IMR-90 (cell line): Measurements from ENCODE around the gene WNK3. TPM values are rescaled to one million over a fixed set of nuclear protein-coding genes. Genes with fewer than 3 reads are reported as not detected.

Experiments used
- ATAC-seq: fragments of 200-7000 bp; cut with Tn5 transposase; 2 replicates; pipeline ENCODE4 v1.9.1; 2020; ENCODE audit warnings: low read depth, mild to moderate bottlenecking, moderate library complexity
- BruUV-seq: library from RNA; stranded (reverse); fragments of 400-500 nt; replicated peaks from 2 replicates; lab custom pipeline; 2021; lab: Mats Ljungman, UMichigan
- CTCF ChIA-PET: fragments of 300-600 bp; formaldehyde crosslinking; extraction: SDS; loops from one replicate; lab custom pipeline; 2021; ENCODE audit warnings: antibody characterized with exemption; lab: Yijun Ruan, JAX
- POLR2A ChIA-PET: fragments of 300-600 bp; sonication (Branson Sonifier 250); formaldehyde crosslinking; loops from one replicate; lab custom pipeline; 2022; ENCODE audit warnings: antibody characterized with exemption; ENCODE audit not compliant: unreplicated experiment; lab: Charles Lee
- DNase-seq: peaks from one replicate; pipeline ENCODE4 v3.0.0; 2013
- H2AFZ ChIP-seq: replicated peaks from 2 replicates; pipeline ENCODE3; 2013; ENCODE audit warnings: low read length, mild to moderate bottlenecking; ENCODE audit not compliant: poor library complexity
- H2AK5ac ChIP-seq: 2 replicates; pipeline ENCODE4 v1.6.1; 2013; ENCODE audit warnings: low read depth, low read length, inconsistent platforms
- H2AK9ac ChIP-seq: replicated peaks from 2 replicates; pipeline ENCODE3; 2013; ENCODE audit warnings: mild to moderate bottlenecking, low read depth, low read length, moderate library complexity; ENCODE audit not compliant: poor library complexity
- H2BK120ac ChIP-seq: 2 replicates; pipeline ENCODE4 v1.6.1; 2013; ENCODE audit warnings: low read depth, low read length, inconsistent platforms
- H2BK15ac ChIP-seq: 3 replicates; pipeline ENCODE4 v1.6.1; 2013; ENCODE audit warnings: low read depth, low read length, inconsistent platforms
- H2BK20ac ChIP-seq: 2 replicates; pipeline ENCODE4 v1.6.1; 2013; ENCODE audit warnings: low read depth, mild to moderate bottlenecking, inconsistent platforms, low read length, moderate library complexity
- H2BK5ac ChIP-seq: 2 replicates; pipeline ENCODE4 v1.6.1; 2013; ENCODE audit warnings: mild to moderate bottlenecking, low read depth, low read length, inconsistent platforms; ENCODE audit not compliant: poor library complexity, severe bottlenecking
- H3K14ac ChIP-seq: replicated peaks from 2 replicates; pipeline ENCODE4 v1.6.1; 2013; ENCODE audit warnings: low read depth, low read length, inconsistent platforms
- H3K18ac ChIP-seq: 2 replicates; pipeline ENCODE4 v1.6.1; 2013; ENCODE audit warnings: low read depth, low read length, control low read depth
- H3K23ac ChIP-seq: 2 replicates; pipeline ENCODE4 v1.6.1; 2013; ENCODE audit warnings: low read depth, low read length, inconsistent platforms
- H3K27ac ChIP-seq: 2 replicates; pipeline ENCODE4 v1.5.1; 2013; ENCODE audit warnings: mild to moderate bottlenecking, control low read depth, low read length; ENCODE audit not compliant: insufficient read depth
- H3K27me3 ChIP-seq: 2 replicates; pipeline ENCODE4 v1.6.1; 2013; ENCODE audit warnings: low read length; ENCODE audit not compliant: control insufficient read depth, insufficient read depth
- H3K36me3 ChIP-seq: 2 replicates; pipeline ENCODE4 v1.6.1; 2013; ENCODE audit warnings: low read length, mixed read lengths; ENCODE audit not compliant: control insufficient read depth, insufficient read depth
- H3K4ac ChIP-seq: 2 replicates; pipeline ENCODE4 v1.6.1; 2013; ENCODE audit warnings: low read depth, low read length, inconsistent platforms
- H3K4me1 ChIP-seq: 2 replicates; pipeline ENCODE4 v1.6.1; 2013; ENCODE audit warnings: low read length, mixed read lengths; ENCODE audit not compliant: control insufficient read depth, insufficient read depth
- H3K4me2 ChIP-seq: 2 replicates; pipeline ENCODE4 v1.6.1; 2013; ENCODE audit warnings: low read depth, mild to moderate bottlenecking, control low read depth, low read length, moderate library complexity
- H3K4me3 ChIP-seq: 2 replicates; pipeline ENCODE4 v1.5.1; 2013; ENCODE audit warnings: low read depth, mild to moderate bottlenecking, control low read depth, low read length, moderate library complexity; ENCODE audit not compliant: insufficient read depth
- H3K56ac ChIP-seq: 2 replicates; pipeline ENCODE4 v1.6.1; 2013; ENCODE audit warnings: low read length, inconsistent platforms; ENCODE audit not compliant: insufficient read depth; ENCODE audit errors: extremely low read depth
- H3K79me1 ChIP-seq, 2 experiments: 2 replicates each; pipeline ENCODE4 v1.6.1; 2013; ENCODE audit warnings: low read length in 2 of 2, inconsistent platforms in 1 of 2, low read depth in 1 of 2
- H3K9ac ChIP-seq: 2 replicates; pipeline ENCODE4 v1.6.1; 2013; ENCODE audit warnings: low read depth, low read length, control low read depth
- H3K9me1 ChIP-seq: 2 replicates; pipeline ENCODE4 v1.6.1; 2013; ENCODE audit warnings: low read length, inconsistent platforms; ENCODE audit not compliant: insufficient read depth
- H3K9me3 ChIP-seq: 2 replicates; pipeline ENCODE4 v1.6.1; 2013; ENCODE audit warnings: low read length; ENCODE audit not compliant: control insufficient read depth, insufficient read depth
- H4K20me1 ChIP-seq: 2 replicates; pipeline ENCODE4 v1.6.1; 2013; ENCODE audit warnings: low read length, inconsistent platforms; ENCODE audit not compliant: insufficient read depth
- H4K5ac ChIP-seq: 2 replicates; pipeline ENCODE4 v1.6.1; 2013; ENCODE audit warnings: mild to moderate bottlenecking, low read depth, low read length, control low read depth
- H4K8ac ChIP-seq, 2 experiments: 2 replicates each; pipeline ENCODE4 v1.6.1; 2013; ENCODE audit warnings: low read depth in 2 of 2, low read length in 2 of 2, control low read depth in 1 of 2, inconsistent platforms in 1 of 2
- H4K91ac ChIP-seq: 2 replicates; pipeline ENCODE4 v1.6.1; 2013; ENCODE audit warnings: low read depth, low read length, inconsistent platforms; ENCODE audit not compliant: insufficient read depth
- BHLHE40 ChIP-seq: fragments of 150-350 bp; IDR thresholded peaks from 2 replicates; pipeline ENCODE4 v1.6.1; 2016; ENCODE audit warnings: mild to moderate bottlenecking, low read depth, low read length
- CHD1 ChIP-seq: IDR thresholded peaks from 2 replicates; pipeline ENCODE4 v1.6.1; 2012; ENCODE audit warnings: low read depth, low read length, improper control_type of control experiment
- CTCF ChIP-seq: conservative IDR thresholded peaks from 2 replicates; pipeline ENCODE4 v1.5.1; 2012; ENCODE audit warnings: mild to moderate bottlenecking, low read depth, low read length, improper control_type of control experiment
- FOS ChIP-seq: fragments of 150-350 bp; IDR thresholded peaks from 2 replicates; pipeline ENCODE4 v1.6.1; 2016; ENCODE audit warnings: low read depth, low read length
- MXI1 ChIP-seq: IDR thresholded peaks from 2 replicates; pipeline ENCODE4 v1.6.1; 2012; ENCODE audit warnings: low read depth, mild to moderate bottlenecking, low read length, moderate library complexity, borderline replicate concordance
- NFE2L2 ChIP-seq: fragments of 150-350 bp; IDR thresholded peaks from 2 replicates; pipeline ENCODE4 v1.6.1; 2016; ENCODE audit warnings: low read depth, mild to moderate bottlenecking, low read length
- RAD21 ChIP-seq: IDR thresholded peaks from 2 replicates; pipeline ENCODE4 v1.6.1; 2012; ENCODE audit warnings: low read length, improper control_type of control experiment
- RCOR1 ChIP-seq: IDR thresholded peaks from 2 replicates; pipeline ENCODE4 v1.6.1; 2012; ENCODE audit warnings: mild to moderate bottlenecking, low read length, improper control_type of control experiment; ENCODE audit not compliant: insufficient replicate concordance
- RFX5 ChIP-seq: IDR thresholded peaks from 2 replicates; pipeline ENCODE4 v1.8.0; 2012; ENCODE audit warnings: low read depth, mild to moderate bottlenecking, low read length, moderate library complexity
- SMC3 ChIP-seq: fragments of 150-350 bp; IDR thresholded peaks from 2 replicates; pipeline ENCODE4 v1.6.1; 2016; ENCODE audit warnings: low read depth, mild to moderate bottlenecking, antibody characterized with exemption, low read length, moderate library complexity
- USF2 ChIP-seq: fragments of 150-350 bp; IDR thresholded peaks from 2 replicates; pipeline ENCODE4 v1.6.1; 2017; ENCODE audit warnings: mild to moderate bottlenecking, antibody characterized with exemption, low read length, low read depth
- WGBS, 2 experiments: methylation state at CpG; one replicate each; pipeline versions ENCODE4 v1.1.5 to v1.1.7; 2013; ENCODE audit warnings: missing lambda C conversion rate in 2 of 2; ENCODE audit not compliant: insufficient read length in 1 of 2; ENCODE audit errors: extremely low coverage in 2 of 2; 5-methylcytosine and 5-hydroxymethylcytosine counted together
- dilution Hi-C: fragments of 300-500 bp; cut with HindIII; formaldehyde crosslinking; loops from one replicate; pipeline ENCODE4 v1.14.3; 2018; ENCODE audit warnings: low sequenced_read_pairs; ENCODE audit not compliant: unreplicated experiment
- in situ Hi-C: fragments of 300-500 bp; cut with MboI; formaldehyde crosslinking; loops from 3 replicates; pipeline ENCODE4 v1.14.3; 2019; ENCODE audit warnings: low sequenced_read_pairs, inconsistent platforms, mixed read lengths
- intact Hi-C: fragments of 100-400 bp; cut with micrococcal nuclease; formaldehyde crosslinking; loops from 2 replicates; pipeline ENCODE4 v1.10.0; 2022
- polyA plus RNA-seq, 3 experiments: library from polyadenylated mRNA; depleted of rRNA; stranded (reverse); fragments of >200 nt; gene quantifications; 2 replicates each; pipeline ENCODE4 v1.2.3, GENCODE V29; 2012; ENCODE audit warnings: low replicate concordance in 1 of 3
- total RNA-seq: library from RNA; depleted of rRNA; stranded (reverse); fragments of >200 nt; gene quantifications from 2 replicates; pipeline ENCODE4 v1.2.3, GENCODE V29; 2012
- TF ChIP-seq, protein P1 (sequence below): fragments of 150-350 bp; IDR thresholded peaks from 2 replicates; pipeline ENCODE4 v1.6.1; 2016; ENCODE audit warnings: low read depth, mild to moderate bottlenecking, low read length, moderate library complexity, borderline replicate concordance

The WNK3 gene
- total and polyA plus RNA-seq, 2 of the 4 experiments (the other 2 are of a cell fraction), result 0.15 to 1.4 TPM

GRCh38 chrX:54213603-54214002 lies 144.2 kb downstream of the WNK3 start:
- ATAC-seq, result no peak
- no peak overlapping the region for H2BK20ac ChIP-seq
- no peaks in the 10 kb centered on the region for H3K36me3 ChIP-seq
- H3K9me3 ChIP-seq, result no peaks in the 10 kb centered on the region
- no peak overlapping the region for H2AK5ac ChIP-seq
- no CpG with 5 or more reads among the region's 3 CpGs for WGBS, 2 experiments
- ChIA-PET CTCF (no interaction called here), POLR2A (no interaction called here)
- no peak overlapping the region for H4K5ac ChIP-seq
- H3K27me3 ChIP-seq, result no peaks in the 10 kb centered on the region
- no peak overlapping the region for H3K27ac ChIP-seq
- H2AFZ ChIP-seq, result no peak overlapping the region
- H4K91ac ChIP-seq, result no peak overlapping the region
- H3K9me1 ChIP-seq, result no peaks in the 10 kb centered on the region
- no peak overlapping the region for H2BK120ac ChIP-seq
- in situ Hi-C loops (no loop called here), intact Hi-C loops (no loop called here), dilution Hi-C loops (no loop called here)
- no peak overlapping the region for H3K4ac ChIP-seq
- H3K4me1 ChIP-seq, result no peaks in the 10 kb centered on the region
- no peak overlapping the region for H2AK9ac ChIP-seq
- H2BK5ac ChIP-seq, result no peak overlapping the region
- no peak for TF ChIP-seq BHLHE40
- no peak for TF ChIP-seq CHD1
- no peak for TF ChIP-seq MXI1
- TF ChIP-seq RFX5, result no peak
- no peak for TF ChIP-seq SMC3
- no peak for TF ChIP-seq FOS
- TF ChIP-seq CTCF, result no peak
- no peak for TF ChIP-seq RAD21
- no peak for TF ChIP-seq RCOR1
- TF ChIP-seq USF2, result no peak
- no peak for TF ChIP-seq NFE2L2
- TF ChIP-seq, protein P1, sequence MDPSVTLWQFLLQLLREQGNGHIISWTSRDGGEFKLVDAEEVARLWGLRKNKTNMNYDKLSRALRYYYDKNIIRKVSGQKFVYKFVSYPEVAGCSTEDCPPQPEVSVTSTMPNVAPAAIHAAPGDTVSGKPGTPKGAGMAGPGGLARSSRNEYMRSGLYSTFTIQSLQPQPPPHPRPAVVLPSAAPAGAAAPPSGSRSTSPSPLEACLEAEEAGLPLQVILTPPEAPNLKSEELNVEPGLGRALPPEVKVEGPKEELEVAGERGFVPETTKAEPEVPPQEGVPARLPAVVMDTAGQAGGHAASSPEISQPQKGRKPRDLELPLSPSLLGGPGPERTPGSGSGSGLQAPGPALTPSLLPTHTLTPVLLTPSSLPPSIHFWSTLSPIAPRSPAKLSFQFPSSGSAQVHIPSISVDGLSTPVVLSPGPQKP, result no peak
- no peak overlapping the region for H2BK15ac ChIP-seq
- no peaks in the 10 kb centered on the region for H4K20me1 ChIP-seq
- DNase-seq, result no peak
- H4K8ac ChIP-seq, result no peak overlapping the region
- no peak overlapping the region for H3K9ac ChIP-seq
- BruUV-seq, result no TSS peak
- no peak overlapping the region for H3K4me2 ChIP-seq
- no peak overlapping the region for H3K4me3 ChIP-seq
- H3K18ac ChIP-seq, result no peak overlapping the region
- H3K14ac ChIP-seq, result no peak overlapping the region
- no peaks in the 10 kb centered on the region for H3K79me1 ChIP-seq
- no peak overlapping the region for H3K23ac ChIP-seq
- no peak overlapping the region for H3K56ac ChIP-seq
